Measurements from ENCODE around the gene PTPN7. TPM values are rescaled to one million over a fixed set of nuclear protein-coding genes. Genes with fewer than 3 reads are reported as not detected.

PTPN7 gene
- total and polyA plus RNA-seq, 2 of the 13 experiments (the other 11 are each of a cell fraction or from before 2014, with no cell fraction given), result not detected

DNA sequence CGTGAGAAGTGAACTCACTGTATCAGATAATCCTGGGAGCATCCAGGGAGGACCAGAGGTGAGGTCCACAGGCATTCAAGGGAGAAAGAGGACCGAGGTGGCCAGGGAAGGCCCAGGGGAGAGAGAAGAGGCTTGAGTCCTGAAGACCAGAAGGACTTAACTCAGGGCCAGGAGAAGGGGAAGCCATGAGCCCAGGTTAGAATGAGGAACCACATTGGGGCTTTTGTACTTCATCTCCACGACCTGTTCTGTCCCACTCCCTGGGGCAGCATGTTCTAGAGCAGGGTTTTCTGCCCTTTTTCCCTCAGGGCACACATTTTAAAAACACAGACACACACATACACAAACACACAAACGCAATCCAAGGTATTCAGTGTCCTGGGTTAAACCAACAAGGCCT lies 41.6 kb upstream of the PTPN7 start (continued):
- TF ChIP-seq, protein P1, sequence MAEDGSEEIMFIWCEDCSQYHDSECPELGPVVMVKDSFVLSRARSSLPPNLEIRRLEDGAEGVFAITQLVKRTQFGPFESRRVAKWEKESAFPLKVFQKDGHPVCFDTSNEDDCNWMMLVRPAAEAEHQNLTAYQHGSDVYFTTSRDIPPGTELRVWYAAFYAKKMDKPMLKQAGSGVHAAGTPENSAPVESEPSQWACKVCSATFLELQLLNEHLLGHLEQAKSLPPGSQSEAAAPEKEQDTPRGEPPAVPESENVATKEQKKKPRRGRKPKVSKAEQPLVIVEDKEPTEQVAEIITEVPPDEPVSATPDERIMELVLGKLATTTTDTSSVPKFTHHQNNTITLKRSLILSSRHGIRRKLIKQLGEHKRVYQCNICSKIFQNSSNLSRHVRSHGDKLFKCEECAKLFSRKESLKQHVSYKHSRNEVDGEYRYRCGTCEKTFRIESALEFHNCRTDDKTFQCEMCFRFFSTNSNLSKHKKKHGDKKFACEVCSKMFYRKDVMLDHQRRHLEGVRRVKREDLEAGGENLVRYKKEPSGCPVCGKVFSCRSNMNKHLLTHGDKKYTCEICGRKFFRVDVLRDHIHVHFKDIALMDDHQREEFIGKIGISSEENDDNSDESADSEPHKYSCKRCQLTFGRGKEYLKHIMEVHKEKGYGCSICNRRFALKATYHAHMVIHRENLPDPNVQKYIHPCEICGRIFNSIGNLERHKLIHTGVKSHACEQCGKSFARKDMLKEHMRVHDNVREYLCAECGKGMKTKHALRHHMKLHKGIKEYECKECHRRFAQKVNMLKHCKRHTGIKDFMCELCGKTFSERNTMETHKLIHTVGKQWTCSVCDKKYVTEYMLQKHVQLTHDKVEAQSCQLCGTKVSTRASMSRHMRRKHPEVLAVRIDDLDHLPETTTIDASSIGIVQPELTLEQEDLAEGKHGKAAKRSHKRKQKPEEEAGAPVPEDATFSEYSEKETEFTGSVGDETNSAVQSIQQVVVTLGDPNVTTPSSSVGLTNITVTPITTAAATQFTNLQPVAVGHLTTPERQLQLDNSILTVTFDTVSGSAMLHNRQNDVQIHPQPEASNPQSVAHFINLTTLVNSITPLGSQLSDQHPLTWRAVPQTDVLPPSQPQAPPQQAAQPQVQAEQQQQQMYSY (CRISPR knock-in tag; IDR thresholded peaks at IDR 0.05), result no peak
- TF ChIP-seq NFE2 (CRISPR knock-in tag; IDR thresholded peaks at IDR 0.05) (no peak), SMAD3 (CRISPR knock-in tag; IDR thresholded peaks at IDR 0.05) (no peak), ZNF746 (CRISPR knock-in tag; IDR thresholded peaks at IDR 0.05) (no peak), KAT7 (CRISPR knock-in tag; IDR thresholded peaks at IDR 0.05; ENCODE audit: borderline replicate concordance) (no peak), NR2F6 (IDR thresholded peaks at IDR 0.05) (no peak), NR2F6 (CRISPR knock-in tag; IDR thresholded peaks at IDR 0.05) (no peak), GATAD2A (CRISPR knock-in tag; IDR thresholded peaks at IDR 0.05) (no peak), CAMTA2 (CRISPR knock-in tag; IDR thresholded peaks at IDR 0.05; ENCODE audit: borderline replicate concordance) (no peak)
- TF ChIP-seq, protein P2, sequence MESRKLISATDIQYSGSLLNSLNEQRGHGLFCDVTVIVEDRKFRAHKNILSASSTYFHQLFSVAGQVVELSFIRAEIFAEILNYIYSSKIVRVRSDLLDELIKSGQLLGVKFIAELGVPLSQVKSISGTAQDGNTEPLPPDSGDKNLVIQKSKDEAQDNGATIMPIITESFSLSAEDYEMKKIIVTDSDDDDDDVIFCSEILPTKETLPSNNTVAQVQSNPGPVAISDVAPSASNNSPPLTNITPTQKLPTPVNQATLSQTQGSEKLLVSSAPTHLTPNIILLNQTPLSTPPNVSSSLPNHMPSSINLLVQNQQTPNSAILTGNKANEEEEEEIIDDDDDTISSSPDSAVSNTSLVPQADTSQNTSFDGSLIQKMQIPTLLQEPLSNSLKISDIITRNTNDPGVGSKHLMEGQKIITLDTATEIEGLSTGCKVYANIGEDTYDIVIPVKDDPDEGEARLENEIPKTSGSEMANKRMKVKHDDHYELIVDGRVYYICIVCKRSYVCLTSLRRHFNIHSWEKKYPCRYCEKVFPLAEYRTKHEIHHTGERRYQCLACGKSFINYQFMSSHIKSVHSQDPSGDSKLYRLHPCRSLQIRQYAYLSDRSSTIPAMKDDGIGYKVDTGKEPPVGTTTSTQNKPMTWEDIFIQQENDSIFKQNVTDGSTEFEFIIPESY (CRISPR knock-in tag; IDR thresholded peaks at IDR 0.05), result no peak

DNA sequence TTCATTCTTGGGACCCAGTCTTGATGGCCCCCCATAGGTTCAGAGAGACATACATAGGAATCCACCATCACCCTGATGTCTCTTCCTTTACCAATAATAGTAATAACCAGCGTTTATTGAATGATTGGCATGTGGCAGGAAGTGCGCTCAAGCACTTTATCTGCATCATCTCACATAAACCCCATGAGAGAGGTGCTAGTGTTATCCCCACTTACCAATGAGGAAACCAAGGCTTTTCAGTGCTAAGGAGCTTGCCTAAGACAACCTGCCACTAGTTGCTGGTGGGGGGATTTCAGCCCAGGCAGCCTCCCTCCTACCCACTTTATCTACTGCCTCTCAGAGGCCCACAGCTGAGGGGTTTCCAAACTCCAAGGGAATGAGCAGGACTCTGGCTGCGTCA lies 40.9 kb upstream of the PTPN7 start:
- no peak for DNase-seq (ENCODE audit: low spot score)
- ChIA-PET POLR2A (no interaction called here), CTCF (ENCODE audit: low intra/inter-chr PET ratio, low total read pairs) (no interaction called here)
- ATAC-seq, result no peak
- no peak for FAIRE-seq
- no peak overlapping the region for H3K27ac ChIP-seq (ENCODE audit: extremely low read length, insufficient read depth, low read length)
- H3K36me3 ChIP-seq (replicated peaks in 1 of 2; ENCODE audit: control insufficient read depth in 1 of 2, insufficient read depth in 2 of 2, low read length in 2 of 2), result no peaks in the 10 kb centered on the region
- H2AFZ ChIP-seq (ENCODE audit: low read length), result no peak overlapping the region
- in situ Hi-C loops (cut with HindIII; ENCODE audit: extremely low pct_ligation_motif_present, low pct_unique_long_range_greater_than_20kb), result no loop called here
- H3K9ac ChIP-seq (ENCODE audit: insufficient read depth, low read depth, low read length), result no peak overlapping the region
- no peaks in the 10 kb centered on the region for H4K20me1 ChIP-seq (ENCODE audit: insufficient read depth, low read length)
- no peaks in the 10 kb centered on the region for H3K4me1 ChIP-seq (ENCODE audit: insufficient read depth, low read length)
- peaks cover 2 to 19% of the 10 kb centered on the region in 2 experiments; a peak in 3 of 5 replicates for H3K27me3 ChIP-seq (ENCODE audit: control insufficient read depth in 1 of 2, insufficient read depth in 2 of 2, low read length in 2 of 2)
- WGBS (ENCODE audit: low lambda C conversion rate), result 40% methylated on average over 3 of the region's 3 CpGs
- intact Hi-C loops (cut with micrococcal nuclease; ENCODE audit: unreplicated experiment), result no loop called here
- H3K4me2 ChIP-seq (ENCODE audit: low read depth, low read length), result no peak overlapping the region
- H3K4me3 ChIP-seq (replicated peaks in 1 of 3; ENCODE audit: insufficient read depth in 1 of 3, low read depth in 2 of 3, low read length in 3 of 3), result no peak overlapping the region
- BruUV-seq (replicated peaks), result no TSS peak
- no peaks in the 10 kb centered on the region for H3K9me3 ChIP-seq (ENCODE audit: low read length)
- H3K79me2 ChIP-seq (ENCODE audit: insufficient read depth, low read length), result no peaks in the 10 kb centered on the region
- TF ChIP-seq PHF21A (CRISPR knock-in tag; IDR thresholded peaks at IDR 0.05) (no peak), HOXA5 (CRISPR knock-in tag; IDR thresholded peaks at IDR 0.05) (no peak), TGIF2 (CRISPR knock-in tag; IDR thresholded peaks at IDR 0.05) (no peak)
- TF ChIP-seq, protein P3, sequence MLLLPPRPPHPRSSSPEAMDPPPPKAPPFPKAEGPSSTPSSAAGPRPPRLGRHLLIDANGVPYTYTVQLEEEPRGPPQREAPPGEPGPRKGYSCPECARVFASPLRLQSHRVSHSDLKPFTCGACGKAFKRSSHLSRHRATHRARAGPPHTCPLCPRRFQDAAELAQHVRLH (CRISPR knock-in tag; IDR thresholded peaks at IDR 0.05; ENCODE audit: borderline replicate concordance, low read depth), result no peak
